ENCODE measurements around the gene DGKQ.

DGKQ gene

DNA sequence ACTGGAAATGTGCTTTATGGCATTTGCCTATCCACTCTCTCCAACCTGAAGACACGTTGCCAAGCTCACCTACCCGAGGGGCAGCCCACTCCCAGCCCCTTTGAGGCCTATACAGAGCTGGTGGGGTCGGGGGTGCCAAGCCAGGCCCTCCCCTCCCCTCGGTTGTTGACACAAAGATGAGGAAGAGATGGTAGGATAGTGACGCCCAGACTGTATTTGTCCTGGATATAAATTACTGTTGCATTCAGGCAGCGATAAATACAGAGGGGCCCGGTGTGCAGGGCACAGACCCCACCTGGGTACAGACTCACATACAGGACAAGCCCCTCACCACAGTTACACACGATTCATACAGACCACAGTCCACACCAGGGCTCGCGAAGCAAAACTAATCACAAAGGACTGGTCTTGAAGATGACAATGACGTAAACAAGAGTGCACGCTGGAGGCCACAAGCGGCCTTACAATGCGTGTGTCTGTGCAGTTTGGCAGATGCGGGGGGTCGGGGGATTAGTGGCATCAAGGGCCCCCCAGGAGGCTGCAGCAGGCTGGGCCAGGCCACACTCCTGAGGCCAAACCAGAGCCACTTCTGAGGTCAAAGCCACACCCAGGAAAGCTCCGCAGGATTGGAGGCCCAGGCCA lies 14.6 kb downstream of the DGKQ start:
- H3K9ac ChIP-seq (ENCODE audit: low read depth, low read length): no peak overlapping the region
- no peaks in the 10 kb centered on the region for H3K4me1 ChIP-seq (ENCODE audit: control insufficient read depth, insufficient read depth, low read length)
- H3K36me3 ChIP-seq (ENCODE audit: control insufficient read depth, insufficient read depth, low read length): peaks cover 11% of the 10 kb centered on the region
- no peaks in the 10 kb centered on the region for H3K27me3 ChIP-seq (ENCODE audit: control insufficient read depth, insufficient read depth, low read length)
- H3K9me3 ChIP-seq (ENCODE audit: control insufficient read depth, insufficient read depth, low read length): no peaks in the 10 kb centered on the region
- H3K4me3 ChIP-seq (ENCODE audit: low read depth, low read length): no peak overlapping the region

DNA sequence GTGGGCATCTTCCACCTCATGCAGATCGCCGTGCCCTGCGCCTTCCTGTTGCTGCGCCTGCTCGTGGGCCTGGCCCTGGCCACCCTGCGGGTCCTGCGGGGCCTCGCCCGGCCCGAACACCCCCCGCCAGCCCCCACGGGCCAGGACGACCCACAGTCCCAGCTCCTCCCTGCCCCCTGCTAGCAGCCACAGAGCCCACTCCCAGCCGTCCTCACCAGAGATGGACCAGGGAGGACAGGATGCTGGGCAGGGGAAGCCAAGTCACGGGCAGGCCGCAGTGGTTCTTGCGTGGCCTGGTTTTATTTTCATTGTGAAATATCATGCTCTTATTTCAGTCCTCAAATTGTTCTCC lies 15.1 kb downstream of the DGKQ start:
- H3K9me3 ChIP-seq (ENCODE audit: control insufficient read depth, insufficient read depth, low read length): no peaks in the 10 kb centered on the region
- peaks cover 10% of the 10 kb centered on the region for H3K36me3 ChIP-seq (ENCODE audit: control insufficient read depth, insufficient read depth, low read length)
- H3K9ac ChIP-seq (ENCODE audit: low read depth, low read length): no peak overlapping the region
- no peaks in the 10 kb centered on the region for H3K4me1 ChIP-seq (ENCODE audit: control insufficient read depth, insufficient read depth, low read length)
- H3K4me3 ChIP-seq (ENCODE audit: low read depth, low read length): no peak overlapping the region
- H3K27me3 ChIP-seq (ENCODE audit: control insufficient read depth, insufficient read depth, low read length): no peaks in the 10 kb centered on the region

DNA sequence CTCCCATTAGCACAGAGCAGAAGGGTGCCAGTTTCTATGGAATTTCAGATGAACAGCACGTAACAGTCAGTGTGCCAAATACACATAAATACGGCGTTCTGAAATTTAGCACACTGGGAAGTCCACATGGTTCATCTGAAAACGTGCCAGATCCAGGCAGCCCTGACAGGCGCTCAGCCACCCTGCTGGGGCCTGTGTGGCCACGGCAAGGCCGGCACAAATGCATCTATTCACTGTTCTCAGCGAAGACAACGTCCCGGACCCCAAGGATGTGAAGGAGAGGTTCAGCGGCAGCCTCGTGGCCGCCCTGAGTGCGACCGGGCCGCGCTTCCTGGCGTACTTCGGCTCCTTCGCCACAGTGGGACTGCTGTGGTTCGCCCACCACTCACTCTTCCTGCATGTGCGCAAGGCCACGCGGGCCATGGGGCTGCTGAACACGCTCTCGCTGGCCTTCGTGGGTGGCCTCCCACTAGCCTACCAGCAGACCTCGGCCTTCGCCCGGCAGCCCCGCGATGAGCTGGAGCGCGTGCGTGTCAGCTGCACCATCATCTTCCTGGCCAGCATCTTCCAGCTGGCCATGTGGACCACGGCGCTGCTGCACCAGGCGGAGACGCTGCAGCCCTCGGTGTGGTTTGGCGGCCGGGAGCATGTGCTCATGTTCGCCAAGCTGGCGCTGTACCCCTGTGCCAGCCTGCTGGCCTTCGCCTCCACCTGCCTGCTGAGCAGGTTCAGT lies 15.6 kb downstream of the DGKQ start:
- Histone ChIP-seq H3K9me3 (ENCODE audit: control insufficient read depth, insufficient read depth, low read length) (no peaks in the 10 kb centered on the region), H3K4me3 (ENCODE audit: low read depth, low read length) (no peak overlapping the region), H3K27me3 (ENCODE audit: control insufficient read depth, insufficient read depth, low read length) (no peaks in the 10 kb centered on the region), H3K9ac (ENCODE audit: low read depth, low read length) (no peak overlapping the region), H3K36me3 (ENCODE audit: control insufficient read depth, insufficient read depth, low read length) (peaks cover 6% of the 10 kb centered on the region), H3K4me1 (ENCODE audit: control insufficient read depth, insufficient read depth, low read length) (no peaks in the 10 kb centered on the region)

DNA sequence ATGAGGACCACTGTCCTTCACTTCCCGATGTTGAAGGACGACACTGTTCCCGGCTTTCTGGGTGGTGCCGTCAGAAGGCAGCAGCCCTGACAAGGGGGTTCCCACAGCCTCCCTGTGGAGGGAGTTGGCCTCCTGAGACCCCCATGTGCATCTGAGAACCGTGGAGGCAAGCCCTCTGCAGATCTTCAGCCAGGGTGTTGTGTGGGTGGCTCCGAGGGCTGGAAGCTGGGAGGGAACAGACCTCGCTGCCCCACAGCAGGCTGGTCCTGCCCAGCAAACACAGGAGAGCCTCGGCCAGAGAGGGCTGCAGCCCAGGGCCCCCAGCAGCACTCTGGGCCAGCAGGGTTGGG lies 16.2 kb downstream of the DGKQ start:
- Histone ChIP-seq H3K4me1 (ENCODE audit: control insufficient read depth, insufficient read depth, low read length) (no peaks in the 10 kb centered on the region), H3K9ac (ENCODE audit: low read depth, low read length) (no peak overlapping the region), H3K4me3 (ENCODE audit: low read depth, low read length) (no peak overlapping the region), H3K36me3 (ENCODE audit: control insufficient read depth, insufficient read depth, low read length) (peaks cover 5% of the 10 kb centered on the region), H3K27me3 (ENCODE audit: control insufficient read depth, insufficient read depth, low read length) (no peaks in the 10 kb centered on the region), H3K9me3 (ENCODE audit: control insufficient read depth, insufficient read depth, low read length) (no peaks in the 10 kb centered on the region)

DNA sequence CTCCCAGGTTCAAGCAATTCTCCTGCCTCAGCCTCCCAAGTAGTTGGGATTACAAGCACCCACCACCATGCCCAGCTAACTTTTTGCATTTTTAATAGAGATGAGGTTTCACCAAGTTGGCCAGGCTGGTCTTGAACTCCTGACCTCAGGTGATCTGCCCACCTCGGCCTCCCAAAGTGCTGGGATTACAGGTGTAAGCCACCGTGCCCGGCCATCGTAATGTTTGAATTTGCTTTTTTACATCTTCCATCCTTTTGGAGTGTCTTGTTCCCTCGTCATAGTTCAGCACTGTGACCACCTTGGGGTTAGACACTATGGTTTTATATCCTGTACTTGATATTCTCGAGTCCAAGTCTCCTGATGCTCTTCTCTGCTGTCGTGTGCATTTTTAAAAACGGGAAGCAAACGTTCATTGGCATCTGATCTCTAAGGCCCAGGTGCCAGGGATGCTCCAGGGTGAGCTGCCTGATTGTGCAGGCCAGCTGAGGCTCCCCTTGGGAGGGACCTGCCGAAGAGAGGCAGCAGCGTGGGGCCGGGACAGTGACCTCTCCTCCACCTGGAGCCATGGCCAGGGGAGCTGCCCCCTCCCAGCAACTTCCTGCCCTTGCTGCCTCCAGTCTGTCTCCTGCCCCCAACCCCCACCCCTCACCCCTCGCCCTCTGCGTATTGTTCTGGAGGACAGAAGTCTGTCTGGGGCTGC lies 16.7 kb downstream of the DGKQ start:
- Histone ChIP-seq H3K36me3 (ENCODE audit: control insufficient read depth, insufficient read depth, low read length) (peaks cover 5% of the 10 kb centered on the region), H3K9me3 (ENCODE audit: control insufficient read depth, insufficient read depth, low read length) (no peaks in the 10 kb centered on the region), H3K27me3 (ENCODE audit: control insufficient read depth, insufficient read depth, low read length) (no peaks in the 10 kb centered on the region), H3K9ac (ENCODE audit: low read depth, low read length) (no peak overlapping the region), H3K4me1 (ENCODE audit: control insufficient read depth, insufficient read depth, low read length) (no peaks in the 10 kb centered on the region), H3K4me3 (ENCODE audit: low read depth, low read length) (no peak overlapping the region)

DNA sequence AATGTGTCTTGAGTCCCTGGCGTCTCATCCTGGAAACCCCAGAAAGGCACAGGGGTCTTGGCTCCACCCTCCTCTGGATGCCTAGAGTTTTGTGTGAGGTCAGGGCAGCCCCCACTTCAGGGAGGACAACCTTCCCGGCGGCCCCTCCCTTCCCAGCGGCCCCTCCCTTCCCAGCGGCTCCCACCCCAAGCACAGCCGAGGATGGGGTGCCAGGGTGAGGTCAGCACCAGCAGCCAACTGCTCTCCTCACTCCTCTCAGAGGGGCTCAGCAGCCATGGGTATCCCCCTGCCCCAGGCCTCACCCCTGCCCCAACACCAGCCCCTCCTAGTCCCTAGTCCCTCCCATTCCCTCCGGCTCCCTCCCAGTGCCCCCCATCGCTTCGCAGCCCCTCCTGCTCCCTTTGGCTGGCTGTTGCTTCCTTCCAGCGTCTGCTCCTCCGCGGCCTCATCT lies 17.4 kb downstream of the DGKQ start:
- H3K36me3 ChIP-seq (ENCODE audit: control insufficient read depth, insufficient read depth, low read length): peaks cover 5% of the 10 kb centered on the region
- H3K9ac ChIP-seq (ENCODE audit: low read depth, low read length): no peak overlapping the region
- H3K4me1 ChIP-seq (ENCODE audit: control insufficient read depth, insufficient read depth, low read length): no peaks in the 10 kb centered on the region
- no peaks in the 10 kb centered on the region for H3K9me3 ChIP-seq (ENCODE audit: control insufficient read depth, insufficient read depth, low read length)
- no peaks in the 10 kb centered on the region for H3K27me3 ChIP-seq (ENCODE audit: control insufficient read depth, insufficient read depth, low read length)
- no peak overlapping the region for H3K4me3 ChIP-seq (ENCODE audit: low read depth, low read length)

DNA sequence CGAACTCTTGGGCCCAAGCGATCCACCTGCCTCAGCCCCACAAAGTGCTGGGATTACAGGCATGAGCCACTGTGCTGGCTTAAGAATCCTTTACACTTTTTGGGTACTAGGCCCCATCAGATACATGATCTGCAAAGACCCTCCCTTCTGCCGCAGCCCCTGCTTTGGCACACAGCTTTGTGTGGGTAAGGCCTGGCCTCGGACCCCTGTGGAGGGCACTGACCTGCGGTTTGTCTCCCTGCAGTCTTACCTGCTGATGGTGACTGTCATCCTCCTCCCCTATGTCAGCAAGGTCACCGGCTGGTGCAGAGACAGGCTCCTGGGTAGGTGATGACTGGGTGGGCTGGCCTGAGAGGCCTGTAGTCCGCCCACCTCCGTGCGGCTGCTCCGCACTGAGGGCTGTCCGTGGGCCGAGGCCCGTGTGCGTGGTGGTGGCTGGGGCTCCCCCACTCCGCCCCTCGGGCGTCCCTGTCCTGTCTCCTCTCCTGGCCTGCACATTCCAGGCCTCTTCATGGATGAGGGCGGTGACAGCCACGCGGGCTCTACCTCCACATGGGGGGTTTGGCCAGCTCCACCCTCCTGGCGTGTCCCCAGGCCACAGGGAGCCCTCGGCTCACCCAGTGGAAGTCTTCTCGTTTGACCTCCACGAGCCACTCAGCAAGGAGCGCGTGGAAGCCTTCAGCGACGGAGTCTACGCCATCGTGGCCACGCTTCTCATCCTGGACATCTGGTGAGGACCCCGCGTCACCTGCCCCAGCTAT lies 18.0 kb downstream of the DGKQ start:
- Histone ChIP-seq H3K27me3 (ENCODE audit: control insufficient read depth, insufficient read depth, low read length) (no peaks in the 10 kb centered on the region), H3K9me3 (ENCODE audit: control insufficient read depth, insufficient read depth, low read length) (no peaks in the 10 kb centered on the region), H3K4me3 (ENCODE audit: low read depth, low read length) (no peak overlapping the region), H3K9ac (ENCODE audit: low read depth, low read length) (no peak overlapping the region), H3K36me3 (ENCODE audit: control insufficient read depth, insufficient read depth, low read length) (peaks cover 3% of the 10 kb centered on the region), H3K4me1 (ENCODE audit: control insufficient read depth, insufficient read depth, low read length) (no peaks in the 10 kb centered on the region)

DNA sequence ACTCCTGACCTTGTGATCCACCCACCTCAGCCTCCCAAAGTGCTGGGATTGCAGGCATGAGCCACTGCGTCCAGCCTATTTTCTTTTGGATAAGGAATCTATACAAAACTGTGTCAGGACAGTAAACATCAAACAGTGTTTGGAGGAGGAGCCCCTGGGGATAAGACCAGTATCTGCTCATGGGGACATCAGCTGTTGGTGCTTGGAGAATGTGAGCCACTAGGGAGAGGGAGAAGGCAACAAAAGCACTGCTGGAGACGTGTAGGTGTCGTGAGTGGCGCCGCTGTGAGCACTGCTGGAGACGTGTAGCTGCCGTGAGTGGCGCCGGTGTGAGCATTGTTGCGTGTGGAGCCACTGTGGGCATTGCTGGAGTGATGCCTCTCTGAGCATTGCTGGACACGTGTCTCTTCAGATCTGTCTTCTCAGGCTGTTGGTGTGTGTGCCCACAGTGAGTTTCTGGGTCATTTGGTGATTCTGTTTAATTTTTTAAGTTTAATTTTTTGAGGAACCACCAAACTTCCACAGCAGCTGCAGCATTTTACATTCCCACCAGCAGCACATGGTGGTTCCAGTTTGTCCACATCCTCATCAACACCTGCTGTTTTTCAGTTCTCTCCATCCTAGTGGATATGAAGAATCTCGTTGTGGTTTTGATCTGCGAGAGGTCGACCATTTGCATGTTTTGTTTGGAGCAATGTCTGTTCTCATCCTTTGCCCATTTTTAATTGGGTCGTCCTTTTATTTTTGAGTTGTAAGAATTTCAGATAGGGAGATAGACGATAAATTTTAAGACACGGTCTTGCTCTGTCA lies 19.0 kb downstream of the DGKQ start:
- Histone ChIP-seq H3K36me3 (ENCODE audit: control insufficient read depth, insufficient read depth, low read length) (no peaks in the 10 kb centered on the region), H3K4me1 (ENCODE audit: control insufficient read depth, insufficient read depth, low read length) (no peaks in the 10 kb centered on the region), H3K9me3 (ENCODE audit: control insufficient read depth, insufficient read depth, low read length) (no peaks in the 10 kb centered on the region), H3K9ac (ENCODE audit: low read depth, low read length) (no peak overlapping the region), H3K4me3 (ENCODE audit: low read depth, low read length) (no peak overlapping the region), H3K27me3 (ENCODE audit: control insufficient read depth, insufficient read depth, low read length) (no peaks in the 10 kb centered on the region)

DNA sequence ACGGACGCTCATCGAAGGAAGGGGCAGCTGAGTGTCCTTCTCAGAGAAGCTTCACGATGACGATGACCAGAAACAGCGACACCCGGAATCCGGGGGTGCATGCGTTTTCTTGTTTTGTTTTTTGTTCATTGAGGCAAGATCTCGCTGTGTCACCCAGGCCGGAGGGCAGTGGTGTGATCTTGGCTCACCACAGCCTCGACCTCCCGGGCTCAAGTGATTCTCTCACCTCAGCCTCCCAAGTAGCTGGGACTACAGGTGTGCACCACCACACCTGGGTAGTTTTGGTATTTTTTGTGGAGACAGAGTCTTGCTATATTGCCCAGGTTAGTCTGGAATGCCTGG lies 19.8 kb downstream of the DGKQ start:
- no peak overlapping the region for H3K9ac ChIP-seq (ENCODE audit: low read depth, low read length)
- H3K9me3 ChIP-seq (ENCODE audit: control insufficient read depth, insufficient read depth, low read length): no peaks in the 10 kb centered on the region
- no peaks in the 10 kb centered on the region for H3K4me1 ChIP-seq (ENCODE audit: control insufficient read depth, insufficient read depth, low read length)
- H3K36me3 ChIP-seq (ENCODE audit: control insufficient read depth, insufficient read depth, low read length): no peaks in the 10 kb centered on the region
- no peaks in the 10 kb centered on the region for H3K27me3 ChIP-seq (ENCODE audit: control insufficient read depth, insufficient read depth, low read length)
- H3K4me3 ChIP-seq (ENCODE audit: low read depth, low read length): no peak overlapping the region

DNA sequence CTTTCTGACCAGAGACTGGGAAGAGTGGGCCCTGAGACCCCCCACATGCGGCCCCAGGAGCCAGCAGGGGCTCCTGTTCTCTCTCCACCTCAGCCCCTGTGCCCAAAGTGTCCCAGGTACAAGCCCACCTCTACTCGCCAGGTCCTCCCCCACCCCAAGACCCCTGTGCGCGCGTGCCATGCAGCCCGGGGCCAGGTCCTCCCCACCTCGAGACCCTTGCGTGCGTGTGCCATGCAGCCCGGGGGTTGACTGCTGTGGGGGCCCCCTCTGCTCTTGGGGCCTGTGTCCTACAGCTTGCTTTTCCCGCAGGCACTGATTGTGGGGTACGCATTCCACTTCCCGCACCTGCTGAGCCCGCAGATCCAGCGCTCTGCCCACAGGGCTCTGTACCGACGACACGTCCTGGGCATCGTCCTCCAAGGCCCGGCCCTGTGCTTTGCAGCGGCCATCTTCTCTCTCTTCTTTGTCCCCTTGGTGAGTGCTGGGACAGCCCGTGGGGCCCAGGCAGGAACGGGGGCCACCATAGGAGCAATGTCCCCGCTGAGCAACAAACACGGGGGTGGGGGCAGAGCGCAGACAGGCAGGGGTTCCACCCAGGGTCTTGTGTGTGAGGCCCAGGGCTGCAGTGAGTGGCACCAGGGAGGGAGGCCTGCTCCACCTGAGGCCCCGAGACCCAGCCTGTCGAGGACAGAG lies 20.3 kb downstream of the DGKQ start:
- H3K36me3 ChIP-seq (ENCODE audit: control insufficient read depth, insufficient read depth, low read length): no peaks in the 10 kb centered on the region
- no peak overlapping the region for H3K4me3 ChIP-seq (ENCODE audit: low read depth, low read length)
- no peaks in the 10 kb centered on the region for H3K4me1 ChIP-seq (ENCODE audit: control insufficient read depth, insufficient read depth, low read length)
- no peaks in the 10 kb centered on the region for H3K9me3 ChIP-seq (ENCODE audit: control insufficient read depth, insufficient read depth, low read length)
- H3K27me3 ChIP-seq (ENCODE audit: control insufficient read depth, insufficient read depth, low read length): no peaks in the 10 kb centered on the region
- no peak overlapping the region for H3K9ac ChIP-seq (ENCODE audit: low read depth, low read length)
